GM12878 (cell line): Measurements from ENCODE around the gene TTC33.
A peak's percentile ranks its signal among the peaks of the same experiment; 100 is the strongest.

ENCODE experiments used
- ATF3 ChIP-seq: IDR thresholded peaks from 2 replicates; pipeline ENCODE4 v1.6.1; 2011; ENCODE audit warnings: low read depth, mild to moderate bottlenecking, low read length, moderate library complexity, borderline replicate concordance; ENCODE audit errors: extremely low read depth
- BMI1 ChIP-seq: fragments of 450-650 bp; IDR thresholded peaks from 2 replicates; pipeline ENCODE4 v1.6.1; 2016; ENCODE audit warnings: mild to moderate bottlenecking, moderate library complexity, borderline replicate concordance
- E2F8 ChIP-seq: fragments of 450-650 bp; IDR thresholded peaks from 2 replicates; pipeline ENCODE4 v1.6.1; 2018; ENCODE audit warnings: mild to moderate bottlenecking, low read depth, moderate library complexity; ENCODE audit not compliant: partially characterized antibody
- ESRRA ChIP-seq: IDR thresholded peaks from 2 replicates; pipeline ENCODE4 v1.6.1; 2012; ENCODE audit warnings: mild to moderate bottlenecking, low read length, improper control_type of control experiment
- FOXM1 ChIP-seq: IDR thresholded peaks from 2 replicates; pipeline ENCODE4 v1.6.1; 2012; ENCODE audit warnings: low read depth, mild to moderate bottlenecking, inconsistent platforms, low read length, moderate library complexity
- POLR2AphosphoS5 ChIP-seq: IDR thresholded peaks from 2 replicates; pipeline ENCODE4 v1.6.1; 2011; ENCODE audit warnings: mild to moderate bottlenecking, low read length, inconsistent platforms
- TF ChIP-seq, protein P1 (sequence below), 3 experiments: IDR thresholded peaks in 2 of 3; conservative IDR thresholded peaks in 1 of 3; 2 replicates each; pipeline ENCODE4 v1.5.1; 2011; ENCODE audit warnings: low read depth in 3 of 3, low read length in 3 of 3, mild to moderate bottlenecking in 3 of 3, control low read depth in 2 of 3, moderate library complexity in 2 of 3, inconsistent platforms in 1 of 3, mixed read lengths in 1 of 3; ENCODE audit not compliant: control insufficient read depth in 2 of 3, insufficient read depth in 1 of 3; ENCODE audit errors: extremely low read depth in 1 of 3
- TF ChIP-seq, protein P2 (sequence below): fragments of 450-650 bp; formaldehyde crosslinking; IDR thresholded peaks from 2 replicates; pipeline ENCODE4 v1.4.0; 2022; ENCODE audit warnings: mild to moderate bottlenecking, moderate library complexity
- TF ChIP-seq, protein P3 (sequence below): IDR thresholded peaks from 2 replicates; pipeline ENCODE4 v1.6.1; 2012; ENCODE audit warnings: low read length, inconsistent platforms

GRCh38 chr5:40680741-40681362 lies 74.9 kb downstream of the TTC33 start:
- TF ChIP-seq, protein P1, sequence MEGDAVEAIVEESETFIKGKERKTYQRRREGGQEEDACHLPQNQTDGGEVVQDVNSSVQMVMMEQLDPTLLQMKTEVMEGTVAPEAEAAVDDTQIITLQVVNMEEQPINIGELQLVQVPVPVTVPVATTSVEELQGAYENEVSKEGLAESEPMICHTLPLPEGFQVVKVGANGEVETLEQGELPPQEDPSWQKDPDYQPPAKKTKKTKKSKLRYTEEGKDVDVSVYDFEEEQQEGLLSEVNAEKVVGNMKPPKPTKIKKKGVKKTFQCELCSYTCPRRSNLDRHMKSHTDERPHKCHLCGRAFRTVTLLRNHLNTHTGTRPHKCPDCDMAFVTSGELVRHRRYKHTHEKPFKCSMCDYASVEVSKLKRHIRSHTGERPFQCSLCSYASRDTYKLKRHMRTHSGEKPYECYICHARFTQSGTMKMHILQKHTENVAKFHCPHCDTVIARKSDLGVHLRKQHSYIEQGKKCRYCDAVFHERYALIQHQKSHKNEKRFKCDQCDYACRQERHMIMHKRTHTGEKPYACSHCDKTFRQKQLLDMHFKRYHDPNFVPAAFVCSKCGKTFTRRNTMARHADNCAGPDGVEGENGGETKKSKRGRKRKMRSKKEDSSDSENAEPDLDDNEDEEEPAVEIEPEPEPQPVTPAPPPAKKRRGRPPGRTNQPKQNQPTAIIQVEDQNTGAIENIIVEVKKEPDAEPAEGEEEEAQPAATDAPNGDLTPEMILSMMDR (IDR thresholded peaks at IDR 0.05 in 2 of 3, conservative IDR thresholded peaks at IDR 0.05 in 1 of 3; ENCODE audit: control insufficient read depth in 2 of 3, extremely low read depth in 1 of 3, insufficient read depth in 1 of 3, low read depth in 3 of 3, low read length in 3 of 3), result peak in 2 of 3 experiments; percentile 16 to 17; a peak in 1 of 6 replicates
- TF ChIP-seq, protein P2, sequence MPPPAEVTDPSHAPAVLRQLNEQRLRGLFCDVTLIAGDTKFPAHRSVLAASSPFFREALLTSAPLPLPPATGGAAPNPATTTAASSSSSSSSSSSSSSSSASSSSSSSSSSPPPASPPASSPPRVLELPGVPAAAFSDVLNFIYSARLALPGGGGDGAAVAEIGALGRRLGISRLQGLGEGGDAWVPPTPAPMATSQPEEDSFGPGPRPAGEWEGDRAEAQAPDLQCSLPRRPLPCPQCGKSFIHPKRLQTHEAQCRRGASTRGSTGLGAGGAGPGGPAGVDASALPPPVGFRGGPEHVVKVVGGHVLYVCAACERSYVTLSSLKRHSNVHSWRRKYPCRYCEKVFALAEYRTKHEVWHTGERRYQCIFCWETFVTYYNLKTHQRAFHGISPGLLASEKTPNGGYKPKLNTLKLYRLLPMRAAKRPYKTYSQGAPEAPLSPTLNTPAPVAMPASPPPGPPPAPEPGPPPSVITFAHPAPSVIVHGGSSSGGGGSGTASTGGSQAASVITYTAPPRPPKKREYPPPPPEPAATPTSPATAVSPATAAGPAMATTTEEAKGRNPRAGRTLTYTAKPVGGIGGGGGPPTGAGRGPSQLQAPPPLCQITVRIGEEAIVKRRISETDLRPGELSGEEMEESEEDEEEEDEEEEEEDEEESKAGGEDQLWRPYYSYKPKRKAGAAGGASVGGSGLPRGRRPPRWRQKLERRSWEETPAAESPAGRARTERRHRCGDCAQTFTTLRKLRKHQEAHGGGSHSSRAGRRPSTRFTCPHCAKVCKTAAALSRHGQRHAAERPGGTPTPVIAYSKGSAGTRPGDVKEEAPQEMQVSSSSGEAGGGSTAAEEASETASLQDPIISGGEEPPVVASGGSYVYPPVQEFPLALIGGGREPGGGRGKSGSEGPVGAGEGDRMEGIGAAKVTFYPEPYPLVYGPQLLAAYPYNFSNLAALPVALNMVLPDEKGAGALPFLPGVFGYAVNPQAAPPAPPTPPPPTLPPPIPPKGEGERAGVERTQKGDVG, result no peak
- TF ChIP-seq, protein P3, sequence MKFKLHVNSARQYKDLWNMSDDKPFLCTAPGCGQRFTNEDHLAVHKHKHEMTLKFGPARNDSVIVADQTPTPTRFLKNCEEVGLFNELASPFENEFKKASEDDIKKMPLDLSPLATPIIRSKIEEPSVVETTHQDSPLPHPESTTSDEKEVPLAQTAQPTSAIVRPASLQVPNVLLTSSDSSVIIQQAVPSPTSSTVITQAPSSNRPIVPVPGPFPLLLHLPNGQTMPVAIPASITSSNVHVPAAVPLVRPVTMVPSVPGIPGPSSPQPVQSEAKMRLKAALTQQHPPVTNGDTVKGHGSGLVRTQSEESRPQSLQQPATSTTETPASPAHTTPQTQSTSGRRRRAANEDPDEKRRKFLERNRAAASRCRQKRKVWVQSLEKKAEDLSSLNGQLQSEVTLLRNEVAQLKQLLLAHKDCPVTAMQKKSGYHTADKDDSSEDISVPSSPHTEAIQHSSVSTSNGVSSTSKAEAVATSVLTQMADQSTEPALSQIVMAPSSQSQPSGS, result no peak
- TF ChIP-seq BMI1 (no peak), ESRRA (no peak), POLR2AphosphoS5 (no peak), FOXM1 (no peak), E2F8 (no peak), ATF3 (no peak)
